Islet of Langerhans (tissue), 1 donor: Measurements from ENCODE around the gene ENDOG.
"Not testable (repeated sequence)": the region's sequence is repeated elsewhere in the genome, so short reads cannot be mapped to it uniquely, and the experiment has no call there.

ENCODE experiments used
- FAIRE-seq: peaks from one replicate; lab custom pipeline; 2011; peaks lifted over from hg19 to GRCh38; lab: Jason Lieb, UNC

Gene ENDOG

GRCh38 chr9:128829477-128830251, 11.4 kb downstream of the ENDOG start, which contains the start of gene SPOUT1:
Gene SPOUT1, minus strand, starts transcription at chr9:128829794. Its CDS starts 14 bp downstream, at chr9:128829780.
- no peak for FAIRE-seq

- no peak for FAIRE-seq
These were observed 15.4 kb downstream of the ENDOG start for GRCh38 chr9:128833696-128834095.

GRCh38 chr9:128835246-128836210, 17.2 kb downstream of the ENDOG start:
- FAIRE-seq = no peak

DNA sequence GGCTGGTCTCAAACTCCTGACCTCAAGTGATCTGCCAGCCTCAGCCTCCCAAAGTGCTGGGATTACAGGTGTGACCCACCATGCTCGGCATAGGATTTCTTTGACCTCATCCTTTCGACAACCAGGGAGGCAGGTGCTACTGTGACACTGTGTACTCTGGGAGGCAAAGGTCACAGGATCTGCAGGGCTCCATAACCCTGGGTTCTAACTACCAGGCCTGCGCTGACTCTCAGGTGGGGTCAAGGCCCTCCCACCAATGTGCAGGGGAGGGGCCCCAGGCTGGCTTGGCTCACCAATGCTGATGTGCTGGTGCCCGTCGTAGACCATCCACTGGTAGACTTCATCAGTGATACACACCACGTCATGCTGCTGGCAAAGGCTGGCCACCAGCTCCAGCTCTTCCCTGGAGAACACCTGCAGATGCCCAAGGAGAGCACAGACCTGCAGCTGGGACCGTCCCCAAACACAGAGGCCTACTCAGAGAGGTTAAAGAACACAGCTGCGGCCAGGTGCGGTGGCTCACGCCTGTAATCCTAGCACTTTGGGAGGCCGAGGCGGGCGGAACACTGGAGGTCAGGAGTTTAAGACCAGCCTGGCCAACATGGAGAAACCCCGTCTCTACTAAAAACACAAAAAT, 18.3 kb downstream of the ENDOG start:
- no peak for FAIRE-seq

DNA sequence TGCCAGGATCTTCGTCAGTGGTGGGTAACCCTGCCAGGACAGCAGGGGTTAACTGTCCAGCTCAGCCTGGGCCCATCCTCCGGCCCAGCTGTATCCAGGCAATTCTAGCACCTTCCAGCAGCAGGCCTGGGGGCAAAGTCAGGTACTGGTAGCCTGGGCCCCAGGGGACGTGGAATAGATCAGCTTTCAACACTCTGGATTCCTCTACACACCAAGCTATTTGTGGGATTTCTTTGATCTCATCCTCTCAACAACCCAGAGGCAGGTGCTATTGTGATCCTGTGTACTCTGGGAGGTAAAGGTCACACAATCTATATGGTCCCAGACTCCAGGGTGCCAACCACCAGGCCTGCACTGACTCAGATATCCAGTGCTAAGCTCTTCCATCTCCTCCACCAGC, 20.0 kb downstream of the ENDOG start:
- no peak for FAIRE-seq

DNA sequence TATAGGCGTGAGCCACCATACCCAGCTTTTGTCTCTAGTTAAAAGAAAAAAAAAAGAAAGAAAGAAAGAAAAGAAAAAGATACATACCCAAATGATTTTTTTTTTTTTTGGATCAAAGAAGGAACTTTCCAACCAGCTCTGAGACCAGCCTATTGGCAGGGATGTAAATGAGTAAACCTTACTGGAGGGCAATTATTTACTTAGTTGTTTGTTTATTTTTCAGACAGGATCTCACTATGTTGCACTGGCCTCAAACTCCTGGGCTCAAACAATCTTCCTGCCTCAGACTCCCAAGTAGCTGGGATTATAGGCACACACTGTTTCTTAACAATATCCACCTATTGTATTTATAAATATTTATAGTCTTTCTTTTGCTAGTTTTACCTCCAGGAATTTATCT, 22.2 kb downstream of the ENDOG start:
- no peak for FAIRE-seq

- no peak for FAIRE-seq
These were observed 23.6 kb downstream of the ENDOG start for GRCh38 chr9:128841694-128842492.

GRCh38 chr9:128843171-128843570, 24.9 kb downstream of the ENDOG start:
- FAIRE-seq = not testable (repeated sequence)

- FAIRE-seq = no peak
These were observed 27.1 kb downstream of the ENDOG start for GRCh38 chr9:128845186-128845931.

DNA sequence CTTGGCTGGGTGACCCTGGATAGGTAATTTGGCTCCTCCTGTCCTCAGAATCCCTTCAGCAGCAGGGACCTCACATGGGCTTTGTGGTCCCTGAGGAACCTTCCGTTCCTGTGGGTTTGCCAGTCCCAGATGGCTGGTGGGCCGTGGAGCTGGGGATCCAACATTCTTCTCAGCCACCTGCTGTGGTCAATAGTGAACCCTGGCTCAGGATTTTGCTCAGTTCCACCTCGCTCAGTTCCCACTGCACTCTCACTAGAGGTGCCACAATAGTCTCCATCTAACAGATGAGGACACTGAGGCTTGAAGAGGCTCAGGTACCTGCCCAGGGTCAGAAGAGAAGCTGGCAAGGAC, 28.4 kb downstream of the ENDOG start:
- FAIRE-seq = no peak

DNA sequence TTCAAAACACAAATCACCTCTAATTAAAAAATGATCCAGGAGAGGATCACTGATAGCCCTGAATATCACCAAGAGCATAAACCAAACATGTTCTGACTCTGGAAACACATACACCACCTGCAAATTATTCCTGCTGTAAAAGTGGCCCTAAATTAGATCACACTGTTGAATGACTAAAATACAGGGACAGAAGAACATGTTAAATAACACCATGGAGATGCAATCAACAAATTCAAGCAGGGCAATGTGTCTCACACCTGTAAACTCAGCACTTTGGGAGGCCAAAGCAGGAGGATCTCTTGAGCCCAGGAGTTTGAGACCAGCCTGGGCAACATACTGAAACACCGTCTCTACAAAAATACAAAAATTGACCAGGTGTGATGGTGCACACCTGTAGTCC, 29.5 kb downstream of the ENDOG start:
- FAIRE-seq = no peak

- FAIRE-seq = not testable (repeated sequence)
These were observed 32.7 kb downstream of the ENDOG start for GRCh38 chr9:128851024-128851423.

DNA sequence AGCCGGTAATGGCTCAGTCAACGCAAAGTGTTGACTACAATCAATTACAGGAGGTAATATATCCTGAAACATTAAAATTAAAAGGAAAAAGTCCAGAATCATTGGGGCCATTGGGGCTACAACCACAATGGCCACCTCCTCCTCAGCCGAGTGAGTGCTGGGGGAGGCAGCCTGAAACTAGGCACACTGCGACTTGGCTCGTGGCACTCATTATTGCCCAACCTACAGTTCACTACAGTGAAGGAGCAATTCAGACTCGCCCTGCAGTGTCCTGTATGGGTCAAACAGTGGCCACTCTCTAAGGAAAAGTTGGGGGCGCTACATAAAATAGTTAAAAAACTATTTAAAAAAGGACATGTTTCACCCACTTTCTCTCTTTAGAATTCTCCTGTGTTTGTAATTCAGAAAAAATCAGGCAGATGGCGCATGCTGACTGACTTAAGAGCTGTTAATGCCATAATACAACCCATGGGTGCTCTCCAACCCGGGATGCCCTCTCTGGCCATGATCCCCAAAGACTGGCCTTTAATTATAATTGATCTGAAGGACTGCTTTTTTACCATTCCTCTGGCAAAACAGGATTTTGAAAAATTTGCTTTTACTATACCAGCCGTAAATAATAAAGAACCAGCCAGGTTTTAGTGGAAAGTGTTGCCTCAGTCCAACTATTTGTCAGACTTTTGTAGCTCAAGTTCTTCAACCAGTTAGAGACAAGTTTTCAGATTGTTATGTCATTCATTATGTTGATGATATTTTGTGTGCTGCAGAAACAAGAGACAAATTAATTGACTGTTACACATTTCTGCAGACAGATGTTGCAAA, 33.7 kb downstream of the ENDOG start:
- not testable (repeated sequence) for FAIRE-seq

GRCh38 chr9:128852646-128853045, 34.3 kb downstream of the ENDOG start:
- FAIRE-seq = not testable (repeated sequence)

DNA sequence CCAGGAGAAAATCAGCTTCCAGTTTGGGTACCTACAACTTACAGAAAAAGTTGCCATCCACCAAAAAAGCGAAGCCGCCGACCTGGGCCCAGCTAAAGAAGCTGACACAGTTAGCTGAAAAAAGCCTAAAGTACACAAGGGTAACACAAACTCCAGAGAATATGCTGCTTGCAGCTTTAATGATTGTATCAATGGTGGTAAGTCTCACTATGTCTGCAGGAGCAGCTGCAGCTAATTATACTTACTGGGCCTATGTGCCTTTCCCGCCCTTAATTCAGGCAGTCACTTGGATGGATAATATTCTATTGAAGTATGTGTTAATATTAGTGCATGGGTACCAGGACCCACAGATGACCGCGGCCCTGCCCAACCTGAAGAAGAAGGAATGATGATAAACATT, 36.2 kb downstream of the ENDOG start:
- FAIRE-seq = not testable (repeated sequence)

GRCh38 chr9:128858476-128858875, 40.2 kb downstream of the ENDOG start:
- FAIRE-seq = not testable (repeated sequence)

- no peak for FAIRE-seq
These were observed 42.6 kb downstream of the ENDOG start for GRCh38 chr9:128860937-128861336.

GRCh38 chr9:128861501-128861900, 43.2 kb downstream of the ENDOG start:
- no peak for FAIRE-seq

DNA sequence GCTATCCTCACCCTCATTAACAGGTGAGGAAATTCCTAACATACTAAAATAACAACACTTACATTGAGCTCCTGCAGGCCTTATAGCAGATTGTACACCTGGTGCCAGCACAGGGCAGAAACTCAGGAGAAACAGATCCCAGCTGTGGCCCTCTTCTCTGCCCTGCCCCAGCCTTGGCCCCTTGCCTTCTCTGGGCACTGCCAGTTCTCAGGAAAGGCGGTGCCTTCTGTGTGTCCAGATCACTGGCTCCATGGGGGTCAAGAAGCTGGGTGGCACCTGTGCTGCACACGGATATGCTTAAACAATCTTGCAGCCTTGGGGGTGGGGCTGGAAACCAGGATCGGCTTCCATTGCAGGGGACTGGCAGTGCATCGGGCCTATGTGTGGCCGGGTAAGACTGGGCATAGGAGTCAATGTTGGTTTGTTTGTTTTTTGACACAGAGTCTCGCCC, 44.1 kb downstream of the ENDOG start:
- no peak for FAIRE-seq

- FAIRE-seq = no peak
These were observed 45.3 kb downstream of the ENDOG start for GRCh38 chr9:128863647-128864046.
